ENCODE results near the gene CFAP52. TPM values are rescaled to one million over a fixed set of nuclear protein-coding genes. Genes with fewer than 3 reads are reported as not detected.

Gene CFAP52
- total and polyA plus RNA-seq, 12 donors = 0.10 to 0.99 (median 0.63) TPM; not detected in 3

- intact Hi-C loops (cut with DNase I) = no loop called here
- no peaks in the 10 kb centered on the region for H3K4me1 ChIP-seq (replicated peaks in 1 of 2)
- no peaks in the 10 kb centered on the region for H3K9me3 ChIP-seq (replicated peaks in 1 of 3)
- no peak for TF ChIP-seq POLR2A (IDR thresholded peaks at IDR 0.05)
- no peak for TF ChIP-seq CTCF (IDR thresholded peaks at IDR 0.05)
- no peaks in the 10 kb centered on the region for H3K36me3 ChIP-seq (replicated peaks in 1 of 2)
- no peak overlapping the region for H3K27ac ChIP-seq
- H3K4me3 ChIP-seq = no peak overlapping the region
- WGBS, 4 donors = 59 to 75% (median 60%) methylated on average over 2 of the region's 2 CpGs
- H3K27me3 ChIP-seq = no peaks in the 10 kb centered on the region
- no peak for DNase-seq
Measured at GRCh38 chr17:9531034-9531433, 45.4 kb upstream of the CFAP52 start.

- no peak for DNase-seq
- 87 to 99% (median 97%) methylated on average over 3 of the region's 3 CpGs for WGBS, 4 donors
Measured at GRCh38 chr17:9532715-9533114, 43.7 kb upstream of the CFAP52 start.

GRCh38 chr17:9533441-9533840 is 43.0 kb upstream of the CFAP52 start:
- no peaks in the 10 kb centered on the region for H3K27me3 ChIP-seq
- TF ChIP-seq CTCF (IDR thresholded peaks at IDR 0.05) (no peak), POLR2A (IDR thresholded peaks at IDR 0.05) (no peak)
- no peaks in the 10 kb centered on the region for H3K9me3 ChIP-seq (replicated peaks in 1 of 3)
- H3K4me1 ChIP-seq (replicated peaks in 1 of 2) = no peaks in the 10 kb centered on the region
- no peak overlapping the region for H3K4me3 ChIP-seq
- intact Hi-C loops (cut with DNase I) = no loop called here
- no peaks in the 10 kb centered on the region for H3K36me3 ChIP-seq (replicated peaks in 1 of 2)
- no peak overlapping the region for H3K27ac ChIP-seq
- no peak for DNase-seq
- WGBS, 4 donors = 93 to 96% (median 95%) methylated on average over 4 of the region's 4 CpGs

More at GRCh38 chr17:9532715-9533114, 43.7 kb upstream of the CFAP52 start:
- TF ChIP-seq CTCF (IDR thresholded peaks at IDR 0.05) (no peak), POLR2A (IDR thresholded peaks at IDR 0.05) (no peak)
- Histone ChIP-seq H3K36me3 (replicated peaks in 1 of 2) (no peaks in the 10 kb centered on the region), H3K27me3 (no peaks in the 10 kb centered on the region), H3K4me1 (replicated peaks in 1 of 2) (no peaks in the 10 kb centered on the region), H3K27ac (no peak overlapping the region), H3K4me3 (no peak overlapping the region), H3K9me3 (replicated peaks in 1 of 3) (no peaks in the 10 kb centered on the region)
- intact Hi-C loops (cut with DNase I) = no loop called here

- H3K4me3 ChIP-seq = no peak overlapping the region
- 64 to 95% (median 90%) methylated on average over 8 of the region's 8 CpGs for WGBS, 4 donors
- no peak for DNase-seq
Measured at GRCh38 chr17:9536061-9536460, 40.4 kb upstream of the CFAP52 start.

More at GRCh38 chr17:9536061-9536460, 40.4 kb upstream of the CFAP52 start:
- Histone ChIP-seq H3K9me3 (replicated peaks in 1 of 3) (no peaks in the 10 kb centered on the region), H3K36me3 (replicated peaks in 1 of 2) (no peaks in the 10 kb centered on the region), H3K27ac (no peak overlapping the region), H3K27me3 (no peaks in the 10 kb centered on the region), H3K4me1 (replicated peaks in 1 of 2) (no peaks in the 10 kb centered on the region)
- intact Hi-C loops (cut with DNase I) = no loop called here
- TF ChIP-seq POLR2A (IDR thresholded peaks at IDR 0.05) (no peak), CTCF (IDR thresholded peaks at IDR 0.05) (no peak)
